HEK293 (cell line): ENCODE results near the gene RHCG.

Experiments
- HOXA7 ChIP-seq: sonication (generic); formaldehyde crosslinking; IDR thresholded peaks from 2 replicates; pipeline ENCODE4 v1.8.1; 2022; ENCODE audit warnings: missing genetic modification reagents, borderline replicate concordance
- TCF7L2 ChIP-seq: IDR thresholded peaks from 2 replicates; pipeline ENCODE4 v1.6.1; 2011; ENCODE audit warnings: low read depth, mild to moderate bottlenecking, inconsistent platforms, low read length, moderate library complexity, borderline replicate concordance
- TF ChIP-seq, protein P1 (sequence below): fragments of 450-650 bp; formaldehyde crosslinking; IDR thresholded peaks from 2 replicates; pipeline ENCODE4 v1.5.1; 2016; ENCODE audit warnings: missing biosample characterization, missing genetic modification characterization

DNA sequence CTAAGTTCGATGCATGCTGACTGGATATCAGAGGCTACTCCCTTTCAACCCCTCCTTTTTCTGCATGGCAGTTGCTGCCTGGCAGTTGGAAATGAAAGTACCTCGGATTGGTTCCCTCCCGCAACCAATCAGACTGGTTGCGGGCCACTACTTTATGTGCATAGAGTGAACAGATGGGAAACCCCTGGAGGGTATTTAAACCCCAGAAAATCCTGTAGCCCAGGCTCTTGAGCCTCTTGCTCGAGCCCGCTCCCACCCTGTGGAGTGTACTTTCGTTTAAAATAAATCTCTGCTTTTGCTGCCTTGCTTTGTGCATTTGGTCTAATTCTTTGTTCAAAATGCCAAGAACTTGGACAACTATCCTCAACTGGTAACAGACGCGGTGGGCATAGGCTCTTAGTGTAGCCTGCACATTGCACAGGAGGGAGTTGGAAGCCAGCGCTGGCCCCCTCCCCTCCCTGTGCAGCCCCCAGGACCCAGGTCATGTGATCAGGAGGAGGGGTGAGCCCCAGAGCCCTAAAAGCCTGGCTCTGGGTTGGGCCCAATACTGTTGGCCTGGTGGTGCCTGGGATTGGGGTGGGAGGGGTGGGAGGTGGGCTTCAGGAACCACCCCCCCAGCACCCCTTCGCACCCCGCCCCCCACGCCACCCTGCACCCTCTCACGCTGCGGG is 26.8 kb downstream of the RHCG start:
- TF ChIP-seq TCF7L2 (no peak), HOXA7 (CRISPR knock-in tag) (no peak)
- TF ChIP-seq, protein P1, sequence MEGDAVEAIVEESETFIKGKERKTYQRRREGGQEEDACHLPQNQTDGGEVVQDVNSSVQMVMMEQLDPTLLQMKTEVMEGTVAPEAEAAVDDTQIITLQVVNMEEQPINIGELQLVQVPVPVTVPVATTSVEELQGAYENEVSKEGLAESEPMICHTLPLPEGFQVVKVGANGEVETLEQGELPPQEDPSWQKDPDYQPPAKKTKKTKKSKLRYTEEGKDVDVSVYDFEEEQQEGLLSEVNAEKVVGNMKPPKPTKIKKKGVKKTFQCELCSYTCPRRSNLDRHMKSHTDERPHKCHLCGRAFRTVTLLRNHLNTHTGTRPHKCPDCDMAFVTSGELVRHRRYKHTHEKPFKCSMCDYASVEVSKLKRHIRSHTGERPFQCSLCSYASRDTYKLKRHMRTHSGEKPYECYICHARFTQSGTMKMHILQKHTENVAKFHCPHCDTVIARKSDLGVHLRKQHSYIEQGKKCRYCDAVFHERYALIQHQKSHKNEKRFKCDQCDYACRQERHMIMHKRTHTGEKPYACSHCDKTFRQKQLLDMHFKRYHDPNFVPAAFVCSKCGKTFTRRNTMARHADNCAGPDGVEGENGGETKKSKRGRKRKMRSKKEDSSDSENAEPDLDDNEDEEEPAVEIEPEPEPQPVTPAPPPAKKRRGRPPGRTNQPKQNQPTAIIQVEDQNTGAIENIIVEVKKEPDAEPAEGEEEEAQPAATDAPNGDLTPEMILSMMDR = no peak
